Prostate gland (tissue), 2 donors: Measurements from ENCODE around the gene DACT3.

Experiments used
- CTCF ChIP-seq, 4 experiments: fragments of 200-600 bp in 2 of 4; fragments of 450-650 bp in 2 of 4; sonication (generic) in 2 of 4; IDR thresholded peaks; 1 replicate in 3 of 4; 2 replicates in 1 of 4; pipeline ENCODE4 v1.5.1; 2016 to 2019; ENCODE audit warnings: antibody characterized with exemption in 4 of 4, mild to moderate bottlenecking in 2 of 4, moderate library complexity in 2 of 4
- POLR2A ChIP-seq: fragments of 450-650 bp; IDR thresholded peaks from one replicate; pipeline ENCODE4 v1.6.1; 2016; ENCODE audit warnings: antibody characterized with exemption, mild to moderate bottlenecking
- POLR2AphosphoS5 ChIP-seq: sonication (generic); formaldehyde crosslinking; IDR thresholded peaks from one replicate; pipeline ENCODE4 v1.6.1; 2017; ENCODE audit warnings: antibody characterized with exemption

- TF ChIP-seq POLR2A (no peak), CTCF (IDR thresholded peaks at IDR 0.05) (no peak), POLR2AphosphoS5 (no peak)
These were observed 28.4 kb upstream of the DACT3 start for GRCh38 chr19:46689358-46689757.
